Measurements from ENCODE around the gene TMEM63B.
"Not testable (repeated sequence)": the region's sequence is repeated elsewhere in the genome, so short reads cannot be mapped to it uniquely, and the experiment has no call there.

GRCh38 chr6:44095243-44095623, 32.1 kb upstream of the TMEM63B start:
- TF ChIP-seq, protein P1, sequence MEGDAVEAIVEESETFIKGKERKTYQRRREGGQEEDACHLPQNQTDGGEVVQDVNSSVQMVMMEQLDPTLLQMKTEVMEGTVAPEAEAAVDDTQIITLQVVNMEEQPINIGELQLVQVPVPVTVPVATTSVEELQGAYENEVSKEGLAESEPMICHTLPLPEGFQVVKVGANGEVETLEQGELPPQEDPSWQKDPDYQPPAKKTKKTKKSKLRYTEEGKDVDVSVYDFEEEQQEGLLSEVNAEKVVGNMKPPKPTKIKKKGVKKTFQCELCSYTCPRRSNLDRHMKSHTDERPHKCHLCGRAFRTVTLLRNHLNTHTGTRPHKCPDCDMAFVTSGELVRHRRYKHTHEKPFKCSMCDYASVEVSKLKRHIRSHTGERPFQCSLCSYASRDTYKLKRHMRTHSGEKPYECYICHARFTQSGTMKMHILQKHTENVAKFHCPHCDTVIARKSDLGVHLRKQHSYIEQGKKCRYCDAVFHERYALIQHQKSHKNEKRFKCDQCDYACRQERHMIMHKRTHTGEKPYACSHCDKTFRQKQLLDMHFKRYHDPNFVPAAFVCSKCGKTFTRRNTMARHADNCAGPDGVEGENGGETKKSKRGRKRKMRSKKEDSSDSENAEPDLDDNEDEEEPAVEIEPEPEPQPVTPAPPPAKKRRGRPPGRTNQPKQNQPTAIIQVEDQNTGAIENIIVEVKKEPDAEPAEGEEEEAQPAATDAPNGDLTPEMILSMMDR (IDR thresholded peaks at IDR 0.05): not testable (repeated sequence)
- not testable (repeated sequence) for TF ChIP-seq POLR2AphosphoS5, EP300 (IDR thresholded peaks at IDR 0.05)
